HEK293T (cell line): ENCODE measurements around the gene FUBP1.
"Not testable (repeated sequence)": the region's sequence is repeated elsewhere in the genome, so short reads cannot be mapped to it uniquely, and the experiment has no call there.

ENCODE experiments used
- CTCF ChIA-PET: fragments of 350-600 bp; formaldehyde crosslinking; extraction: SDS; loops from one replicate; lab custom pipeline; 2021; ENCODE audit warnings: antibody characterized with exemption, inconsistent platforms; lab: Yijun Ruan, JAX
- POLR2A ChIA-PET: fragments of 350-600 bp; formaldehyde crosslinking; extraction: SDS; loops from one replicate; lab custom pipeline; 2020; ENCODE audit warnings: antibody characterized with exemption, inconsistent platforms; lab: Yijun Ruan, JAX
- DNase-seq: peaks from one replicate; pipeline ENCODE4 v3.0.0; 2012; ENCODE audit warnings: mixed read lengths; ENCODE audit errors: extremely low spot score
- ARNT ChIP-seq: fragments of 450-650 bp; IDR thresholded peaks from 2 replicates; pipeline ENCODE4 v1.6.1; 2017; ENCODE audit warnings: mild to moderate bottlenecking
- BHLHE40 ChIP-seq: fragments of 450-650 bp; IDR thresholded peaks from 2 replicates; pipeline ENCODE4 v1.6.1; 2016; ENCODE audit warnings: mild to moderate bottlenecking, moderate library complexity, borderline replicate concordance
- CTBP1 ChIP-seq: fragments of 450-650 bp; IDR thresholded peaks from 2 replicates; pipeline ENCODE4 v1.6.1; 2016; ENCODE audit warnings: borderline replicate concordance
- ELF4 ChIP-seq: fragments of 450-650 bp; IDR thresholded peaks from 2 replicates; pipeline ENCODE4 v1.6.1; 2017; ENCODE audit warnings: antibody characterized with exemption
- FOXA1 ChIP-seq: fragments of 450-650 bp; IDR thresholded peaks from 2 replicates; pipeline ENCODE4 v1.6.1; 2016; ENCODE audit warnings: mild to moderate bottlenecking
- FOXK2 ChIP-seq: fragments of 450-650 bp; IDR thresholded peaks from 2 replicates; pipeline ENCODE4 v1.6.1; 2016; ENCODE audit warnings: mild to moderate bottlenecking
- FOXM1 ChIP-seq: fragments of 450-650 bp; IDR thresholded peaks from 2 replicates; pipeline ENCODE4 v1.6.1; 2017; ENCODE audit warnings: mild to moderate bottlenecking, borderline replicate concordance
- HDGF ChIP-seq: fragments of 450-650 bp; IDR thresholded peaks from 2 replicates; pipeline ENCODE4 v1.6.1; 2017; ENCODE audit warnings: antibody characterized with exemption, borderline replicate concordance
- L3MBTL2 ChIP-seq: fragments of 450-650 bp; conservative IDR thresholded peaks from 2 replicates; pipeline ENCODE4 v1.6.1; 2016; ENCODE audit warnings: mild to moderate bottlenecking
- LEF1 ChIP-seq: fragments of 450-650 bp; IDR thresholded peaks from 2 replicates; pipeline ENCODE4 v1.6.1; 2017; ENCODE audit warnings: mild to moderate bottlenecking, borderline replicate concordance
- NFRKB ChIP-seq: fragments of 450-650 bp; IDR thresholded peaks from 2 replicates; pipeline ENCODE4 v1.6.1; 2016; ENCODE audit warnings: mild to moderate bottlenecking, moderate library complexity
- SP1 ChIP-seq: fragments of 450-650 bp; IDR thresholded peaks from 2 replicates; pipeline ENCODE4 v1.6.1; 2017
- SUZ12 ChIP-seq: fragments of 450-650 bp; IDR thresholded peaks from 2 replicates; pipeline ENCODE4 v1.6.1; 2016; ENCODE audit warnings: mild to moderate bottlenecking
- TARDBP ChIP-seq: fragments of 450-650 bp; IDR thresholded peaks from 2 replicates; pipeline ENCODE4 v1.6.1; 2016
- ZNF384 ChIP-seq: fragments of 450-650 bp; IDR thresholded peaks from 2 replicates; pipeline ENCODE4 v1.6.1; 2016
- TF ChIP-seq, protein P1 (sequence below): fragments of 450-650 bp; IDR thresholded peaks from 2 replicates; pipeline ENCODE4 v1.6.1; 2016

The FUBP1 gene

DNA sequence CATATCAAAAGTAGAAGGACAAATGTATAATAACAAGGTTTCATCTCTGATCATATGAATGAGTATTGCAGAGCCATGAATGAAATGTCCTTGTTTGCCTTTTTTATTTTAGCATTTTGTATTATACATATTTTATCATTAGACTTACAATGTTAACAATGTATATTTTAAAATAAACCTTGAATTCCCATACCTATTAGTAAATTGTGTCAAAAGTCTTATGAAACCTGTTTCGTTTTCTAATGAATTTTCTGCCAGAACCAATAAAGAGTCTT lies 26.5 kb upstream of the FUBP1 start:
- CTCF ChIA-PET: interaction anchor here (0.5 to 1.2 kb wide), 3 partner anchors 9 to 44 kb away, joined by 3 to 10 read pairs (median 3); no protein-coding TSS in a partner anchor
- POLR2A ChIA-PET: interaction anchor here (1.5 to 3.1 kb wide), 6 partner anchors 10 to 226 kb away, joined by 3 to 83 read pairs (median 5); partner anchors contain the start of genes FUBP1 and MIGA1
- TF ChIP-seq NFRKB (no peak), HDGF (no peak), BHLHE40 (no peak), LEF1 (no peak), FOXK2 (no peak), ARNT (no peak), SUZ12 (no peak), L3MBTL2 (no peak), FOXM1 (no peak), ZNF384 (no peak), CTBP1 (no peak), ELF4 (no peak), SP1 (no peak), FOXA1 (no peak)
- TF ChIP-seq, protein P1, sequence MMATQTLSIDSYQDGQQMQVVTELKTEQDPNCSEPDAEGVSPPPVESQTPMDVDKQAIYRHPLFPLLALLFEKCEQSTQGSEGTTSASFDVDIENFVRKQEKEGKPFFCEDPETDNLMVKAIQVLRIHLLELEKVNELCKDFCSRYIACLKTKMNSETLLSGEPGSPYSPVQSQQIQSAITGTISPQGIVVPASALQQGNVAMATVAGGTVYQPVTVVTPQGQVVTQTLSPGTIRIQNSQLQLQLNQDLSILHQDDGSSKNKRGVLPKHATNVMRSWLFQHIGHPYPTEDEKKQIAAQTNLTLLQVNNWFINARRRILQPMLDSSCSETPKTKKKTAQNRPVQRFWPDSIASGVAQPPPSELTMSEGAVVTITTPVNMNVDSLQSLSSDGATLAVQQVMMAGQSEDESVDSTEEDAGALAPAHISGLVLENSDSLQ: no peak
- no peak for DNase-seq

DNA sequence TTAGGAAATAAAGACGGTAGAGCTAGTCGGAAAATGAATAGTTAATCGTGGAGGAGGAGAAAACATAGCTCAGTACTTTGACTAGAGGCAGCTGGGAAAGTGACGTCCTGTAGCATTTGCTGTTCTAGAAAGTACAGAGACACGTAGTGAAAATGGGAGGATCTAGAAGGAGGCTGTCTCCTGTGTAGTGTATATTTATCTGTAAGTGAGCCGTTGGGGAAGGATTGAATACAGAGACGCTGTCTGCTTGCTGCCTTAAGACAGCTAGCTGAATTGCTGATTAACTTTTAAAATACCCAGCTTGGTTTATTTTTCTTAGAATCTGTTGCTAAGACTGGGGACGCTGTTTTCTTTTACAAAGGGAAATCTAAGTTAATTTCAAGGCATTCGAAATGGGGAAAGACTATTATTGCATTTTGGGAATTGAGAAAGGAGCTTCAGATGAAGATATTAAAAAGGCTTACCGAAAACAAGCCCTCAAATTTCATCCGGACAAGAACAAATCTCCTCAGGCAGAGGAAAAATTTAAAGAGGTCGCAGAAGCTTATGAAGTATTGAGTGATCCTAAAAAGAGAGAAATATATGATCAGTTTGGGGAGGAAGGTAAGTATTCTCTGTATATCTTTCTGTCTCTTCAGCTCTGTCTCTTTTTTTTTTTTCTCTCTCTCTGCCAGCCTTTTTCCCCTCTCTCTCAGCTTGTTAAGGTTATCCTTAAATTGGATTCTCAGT lies 26.0 kb upstream of the FUBP1 start, which contains the start of gene DNAJB4:
TSS of gene DNAJB4 (plus strand) at position 221 of the 729 bp plus-strand sequence. CDS start at position 393, 172 bp downstream.
- peak; percentile 83 for DNase-seq
- TF ChIP-seq CTBP1: no peak
- peak; percentile 78 for TF ChIP-seq ARNT
- ChIA-PET POLR2A (interaction anchor here (0.7 to 3.1 kb wide), 18 partner anchors 9 to 225 kb away, joined by 3 to 83 read pairs (median 4); partner anchors contain the start of genes FUBP1 and MIGA1), CTCF (interaction anchor here (0.5 to 1.2 kb wide), 4 partner anchors 9 to 110 kb away, joined by 3 to 10 read pairs (median 3); no protein-coding TSS in a partner anchor)

DNA sequence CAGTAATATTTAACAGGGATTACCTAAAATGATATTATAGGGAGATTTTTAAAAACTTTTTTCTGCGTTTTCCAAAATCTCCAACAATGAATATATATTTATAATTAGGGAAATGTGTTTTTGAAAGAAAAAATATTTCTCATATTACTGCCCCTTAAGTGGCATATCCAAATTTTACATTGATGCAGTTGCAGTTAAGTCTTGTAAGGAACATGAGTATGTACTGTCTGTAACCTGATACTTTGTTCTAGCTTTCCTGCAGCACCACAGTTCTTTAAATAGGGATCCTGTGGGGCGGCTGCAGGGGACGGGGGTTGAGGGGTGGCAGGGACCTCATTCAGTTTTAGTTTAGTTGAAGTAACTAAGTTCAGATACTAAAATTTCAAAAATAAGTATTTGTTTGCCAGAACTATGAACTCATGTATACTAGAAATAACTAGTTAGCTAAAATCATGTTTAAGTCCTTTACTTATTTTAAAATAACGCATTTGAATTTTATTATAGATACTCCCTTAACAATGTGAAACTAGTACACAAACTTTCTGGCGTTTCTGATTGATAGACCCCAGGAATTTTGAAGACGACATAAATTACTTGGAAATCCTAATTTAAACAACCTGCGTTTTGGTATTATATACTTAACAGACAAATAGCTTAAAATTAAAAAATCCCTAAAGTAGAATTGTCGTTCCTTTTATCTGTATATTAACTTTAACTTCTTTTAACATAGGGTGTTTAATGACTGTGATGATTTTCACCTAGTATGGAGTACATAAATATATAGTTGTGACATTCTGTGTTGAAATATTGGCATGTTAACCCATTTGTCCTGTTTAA lies 25.2 kb upstream of the FUBP1 start:
- peak; percentile 72 for DNase-seq
- CTCF ChIA-PET: interaction anchor here (0.6 to 1.2 kb wide), 3 partner anchors 10 to 111 kb away, joined by 3 read pairs; no protein-coding TSS in a partner anchor
- TF ChIP-seq L3MBTL2 (peak; percentile 87), NFRKB (peak; percentile 98), ZNF384 (no peak), LEF1 (0 out of 2 replicates have a peak, but pooled peaks have one; percentile 49), BHLHE40 (peak; percentile 82), TARDBP (peak; percentile 64), SUZ12 (0 out of 2 replicates have a peak, but pooled peaks have one; percentile 37), ELF4 (peak; percentile 97), FOXK2 (peak; percentile 97), FOXM1 (peak; percentile 70; the same call in 1 of the 2 replicates), SP1 (peak; percentile 42; the same call in 1 of the 2 replicates), CTBP1 (peak; percentile 61), FOXA1 (no peak), HDGF (no peak), ARNT (peak; percentile 20)
- TF ChIP-seq, protein P1: peak; percentile 86
- POLR2A ChIA-PET: interaction anchor here (0.7 to 3.1 kb wide), 18 partner anchors 9 to 225 kb away, joined by 3 to 83 read pairs (median 4); partner anchors contain the start of genes FUBP1 and MIGA1

DNA sequence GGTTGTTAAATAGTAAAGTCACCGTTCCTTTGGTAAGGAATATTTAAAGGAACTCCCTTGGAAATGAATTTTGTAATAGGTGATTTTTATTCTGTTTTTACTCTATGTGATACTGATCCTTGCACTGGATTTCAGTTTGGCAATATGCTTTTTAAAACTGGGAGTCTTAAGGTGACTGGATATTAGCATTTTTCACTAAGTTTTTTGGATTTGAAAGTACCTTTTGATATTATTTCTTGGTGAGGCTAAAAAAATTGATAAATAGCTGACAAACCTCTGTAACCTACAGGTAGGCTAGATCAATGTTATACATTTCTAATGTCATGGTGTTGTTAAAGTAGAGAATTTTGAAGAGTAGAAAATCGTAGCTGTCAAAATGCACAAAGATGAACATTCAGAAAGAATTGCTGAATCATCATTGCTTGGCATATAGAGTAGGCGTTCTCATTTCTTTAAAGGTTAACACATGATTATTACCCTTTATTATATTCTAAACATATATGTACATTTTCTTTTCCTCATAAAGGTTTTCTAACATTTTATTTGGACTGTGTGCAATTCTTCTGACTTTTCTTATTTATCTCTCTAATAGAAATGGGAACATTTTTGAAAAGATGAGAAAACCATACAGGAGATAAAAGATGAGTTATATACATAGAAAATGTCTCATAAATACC lies 24.3 kb upstream of the FUBP1 start:
- CTCF ChIA-PET: interaction anchor here (0.7 kb wide), 1 partner anchor 1984 kb away, joined by 4 read pairs; no protein-coding TSS in a partner anchor

DNA sequence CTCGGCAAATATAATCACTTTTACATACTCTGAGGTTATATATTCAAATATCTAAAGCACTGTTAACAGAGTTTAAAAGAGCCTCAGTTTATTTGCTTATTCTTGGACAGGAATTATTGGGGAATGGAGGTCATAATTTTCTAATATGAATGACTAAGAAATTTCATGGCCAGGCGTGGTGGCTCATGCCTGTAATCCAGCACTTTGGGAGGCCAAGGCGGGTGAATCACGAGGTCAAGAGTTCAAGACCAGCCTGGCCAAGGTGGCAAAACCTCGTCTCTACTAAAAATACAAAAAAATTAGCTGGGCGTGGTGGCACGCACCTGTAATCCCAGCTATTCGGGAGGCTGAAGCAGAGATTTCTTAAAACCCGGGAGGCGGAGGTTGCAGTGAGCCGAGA lies 21.7 kb upstream of the FUBP1 start:
- ChIA-PET CTCF (interaction anchor here (0.6 to 1.1 kb wide), 2 partner anchors 46 to 114 kb away, joined by 3 read pairs; no protein-coding TSS in a partner anchor), POLR2A (interaction anchor here (0.8 to 1.0 kb wide), 2 partner anchors 11 to 22 kb away, joined by 3 read pairs; partner anchors contain the start of gene FUBP1)
- not testable (repeated sequence) for DNase-seq

More for the DNA sequence above, 24.3 kb upstream of the FUBP1 start:
- DNase-seq: no peak
- POLR2A ChIA-PET: interaction anchor here (0.6 to 3.1 kb wide), 4 partner anchors 8 to 24 kb away, joined by 5 to 83 read pairs (median 8); partner anchors contain the start of gene FUBP1
- TF ChIP-seq LEF1: no peak
- TF ChIP-seq L3MBTL2: no peak
- no peak for TF ChIP-seq CTBP1
- TF ChIP-seq FOXM1: no peak
- TF ChIP-seq ZNF384: no peak
- TF ChIP-seq HDGF: no peak
- TF ChIP-seq NFRKB: no peak
- no peak for TF ChIP-seq SUZ12
- TF ChIP-seq FOXA1: no peak
- no peak for TF ChIP-seq TARDBP
- no peak for TF ChIP-seq BHLHE40
- TF ChIP-seq, protein P1: no peak
